HAP-1 (cell line): ENCODE measurements around the gene C1QTNF9.
"Not testable (repeated sequence)": the region's sequence is repeated elsewhere in the genome, so short reads cannot be mapped to it uniquely, and the experiment has no call there.

Source experiments
- DNase-seq, 2 experiments: peaks; one replicate each; pipeline ENCODE4 v3.0.0-alpha.2; 2016 to 2020; ENCODE audit warnings: low spot score in 2 of 2
- H3K27me3 ChIP-seq: fragments of 250-450 bp; sonication (Bioruptor Pico); 2 replicates; pipeline ENCODE4 v1.5.1; 2020; ENCODE audit warnings: low read depth, mild to moderate bottlenecking, moderate library complexity
- H3K36me3 ChIP-seq: fragments of 250-450 bp; sonication (Bioruptor Pico); replicated peaks from 2 replicates; pipeline ENCODE4 v1.5.1; 2020; ENCODE audit warnings: mild to moderate bottlenecking
- H3K4me1 ChIP-seq: fragments of 250-450 bp; sonication (Bioruptor Pico); 2 replicates; pipeline ENCODE4 v1.5.1; 2020; ENCODE audit warnings: mild to moderate bottlenecking
- H3K4me3 ChIP-seq: fragments of 250-450 bp; sonication (Bioruptor Pico); 2 replicates; pipeline ENCODE4 v1.5.1; 2020; ENCODE audit warnings: mild to moderate bottlenecking, moderate library complexity
- H3K9me3 ChIP-seq: fragments of 250-450 bp; sonication (Bioruptor Pico); 2 replicates; pipeline ENCODE4 v1.5.1; 2020; ENCODE audit warnings: mild to moderate bottlenecking, moderate library complexity
- in situ Hi-C: fragments of 300-500 bp; cut with MboI; formaldehyde crosslinking; loops from 3 replicates; pipeline ENCODE4 v1.14.3; 2020; ENCODE audit warnings: low sequenced_read_pairs, inconsistent platforms, mixed read lengths

Gene C1QTNF9

DNA sequence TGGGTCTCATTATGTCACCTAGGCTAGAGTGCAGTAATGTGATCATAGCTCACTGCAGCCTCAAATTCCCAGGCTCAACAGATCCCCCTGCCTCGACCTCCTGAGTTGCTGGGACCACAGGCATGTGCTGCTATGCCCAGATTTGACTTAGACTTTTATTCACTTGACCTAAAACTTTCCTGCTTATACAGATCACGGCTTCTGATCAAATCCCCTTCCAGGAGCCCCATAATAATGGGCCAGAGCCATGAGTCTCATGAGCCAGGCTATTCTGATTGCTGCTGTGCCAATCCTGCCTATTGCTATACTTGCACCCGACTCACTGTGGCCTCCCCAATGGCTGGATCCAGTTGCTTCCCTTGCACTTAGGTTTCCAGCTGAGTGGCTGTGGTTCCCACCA lies 42.0 kb downstream of the C1QTNF9 start:
- H3K36me3 ChIP-seq, result no peaks in the 10 kb centered on the region
- H3K27me3 ChIP-seq, result no peaks in the 10 kb centered on the region
- in situ Hi-C loops, result no loop called here
- H3K9me3 ChIP-seq, result no peaks in the 10 kb centered on the region
- no peak overlapping the region for H3K4me3 ChIP-seq
- DNase-seq, result no peak
- H3K4me1 ChIP-seq, result no peaks in the 10 kb centered on the region

DNA sequence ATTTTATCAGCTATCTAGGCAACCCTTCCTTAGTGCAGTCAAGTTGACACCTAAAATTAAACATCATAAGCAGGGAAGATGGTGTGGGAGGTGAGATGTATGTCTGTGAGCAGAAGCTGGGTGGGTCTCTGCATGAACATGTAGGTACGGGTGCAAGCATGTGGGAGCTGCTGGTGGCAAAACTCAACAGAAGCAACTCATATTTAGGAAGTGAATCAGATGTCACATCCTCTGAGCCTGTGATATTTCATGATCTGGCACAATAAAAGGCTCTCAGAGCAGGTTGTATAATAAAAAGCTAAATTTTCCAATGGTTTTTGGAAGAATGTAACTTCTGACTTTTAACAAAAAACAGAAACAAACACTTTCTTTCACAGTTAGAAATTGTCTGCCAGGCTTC lies 44.4 kb downstream of the C1QTNF9 start:
- in situ Hi-C loops, result no loop called here
- Histone ChIP-seq H3K4me3 (no peak overlapping the region), H3K27me3 (no peaks in the 10 kb centered on the region), H3K36me3 (no peaks in the 10 kb centered on the region), H3K4me1 (no peaks in the 10 kb centered on the region), H3K9me3 (no peaks in the 10 kb centered on the region)
- DNase-seq, result no peak

DNA sequence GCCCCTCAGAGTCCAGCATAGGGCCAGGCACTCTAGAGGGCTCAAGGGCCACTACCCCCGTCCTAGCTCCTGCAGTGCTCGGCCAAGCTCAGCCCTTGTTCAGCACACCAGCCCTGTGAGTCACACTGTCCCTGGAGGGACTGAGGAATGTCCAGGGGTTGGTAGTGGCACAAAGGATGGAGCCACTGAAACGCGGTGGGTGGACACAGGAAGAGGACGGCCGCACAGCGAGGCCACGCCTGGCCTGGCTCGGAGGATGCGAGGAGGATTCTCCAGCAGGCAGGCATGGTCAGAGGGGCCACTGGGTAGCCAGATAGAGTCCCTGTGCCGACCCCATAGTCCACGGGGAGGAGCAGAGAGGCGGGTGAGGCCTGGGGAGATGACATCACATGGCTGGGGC lies 45.7 kb downstream of the C1QTNF9 start:
- DNase-seq, result no peak
- Histone ChIP-seq H3K9me3 (no peaks in the 10 kb centered on the region), H3K4me3 (no peak overlapping the region), H3K4me1 (no peaks in the 10 kb centered on the region), H3K36me3 (no peaks in the 10 kb centered on the region), H3K27me3 (no peaks in the 10 kb centered on the region)
- in situ Hi-C loops, result no loop called here

- no peaks in the 10 kb centered on the region for H3K9me3 ChIP-seq
- no peak for DNase-seq
- no peaks in the 10 kb centered on the region for H3K36me3 ChIP-seq
- no peaks in the 10 kb centered on the region for H3K27me3 ChIP-seq
- H3K4me3 ChIP-seq, result no peak overlapping the region
- H3K4me1 ChIP-seq, result no peaks in the 10 kb centered on the region
- in situ Hi-C loops, result no loop called here
These were observed 46.9 kb downstream of the C1QTNF9 start for GRCh38 chr13:24356270-24356669.

DNA sequence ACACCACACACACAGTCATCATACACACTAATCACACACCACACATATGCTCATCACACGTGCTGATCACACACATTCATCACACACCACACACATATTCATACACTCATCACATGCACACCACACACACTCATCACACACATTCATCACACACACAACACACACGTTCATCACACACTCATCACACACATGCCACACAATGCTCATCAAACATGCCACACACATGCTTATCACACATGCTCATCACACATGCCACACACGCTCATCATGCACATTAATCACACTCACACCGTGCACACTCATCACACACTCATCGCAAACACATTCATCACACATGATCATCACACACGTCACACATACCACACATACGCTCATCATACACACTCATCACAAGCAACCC lies 47.5 kb downstream of the C1QTNF9 start:
- Histone ChIP-seq H3K36me3 (no peaks in the 10 kb centered on the region), H3K4me1 (no peaks in the 10 kb centered on the region), H3K4me3 (no peak overlapping the region), H3K9me3 (no peaks in the 10 kb centered on the region), H3K27me3 (no peaks in the 10 kb centered on the region)
- in situ Hi-C loops, result no loop called here
- no peak for DNase-seq

DNA sequence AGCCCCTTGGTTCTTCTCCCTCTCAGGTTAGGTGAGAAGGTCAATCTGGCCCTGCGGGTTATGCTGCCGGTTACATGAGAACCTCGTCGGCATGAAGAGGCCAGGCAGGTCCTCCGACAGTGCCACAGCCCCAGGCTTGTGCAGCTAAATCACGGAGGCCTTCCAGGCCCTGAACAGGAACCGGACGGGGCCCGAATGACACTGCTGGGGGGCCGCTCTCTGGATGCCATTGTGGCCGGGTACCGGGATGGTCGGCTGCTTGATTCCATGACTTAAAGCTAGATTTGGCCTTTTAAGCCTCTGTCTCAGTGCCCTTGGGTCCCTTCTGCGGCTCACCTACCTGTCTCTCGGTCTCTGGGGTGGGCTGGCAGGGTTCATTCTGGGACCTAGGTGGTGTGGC lies 48.4 kb downstream of the C1QTNF9 start:
- Histone ChIP-seq H3K9me3 (no peaks in the 10 kb centered on the region), H3K27me3 (no peaks in the 10 kb centered on the region), H3K36me3 (no peaks in the 10 kb centered on the region), H3K4me3 (no peak overlapping the region), H3K4me1 (no peaks in the 10 kb centered on the region)
- in situ Hi-C loops, result no loop called here
- DNase-seq, result no peak

DNA sequence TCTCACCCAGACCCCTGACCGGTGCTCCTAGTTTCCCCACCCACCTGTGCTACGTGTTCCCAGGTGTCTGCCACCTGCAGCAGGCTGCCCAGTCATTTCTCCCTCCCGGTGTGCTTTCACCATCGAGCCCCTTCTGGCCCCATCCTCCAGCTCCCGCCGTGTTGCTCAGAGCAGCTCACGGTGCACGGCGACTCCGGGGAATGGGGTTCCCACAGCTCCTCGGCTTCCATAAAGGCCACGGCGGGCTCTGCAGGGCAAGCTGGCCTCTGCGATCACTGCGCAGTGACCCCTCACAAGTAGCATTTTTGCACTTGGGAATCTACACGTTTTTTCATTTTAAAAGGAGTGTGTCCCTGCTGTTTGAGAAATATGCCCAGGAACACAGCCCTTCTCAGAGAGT lies 49.5 kb downstream of the C1QTNF9 start:
- H3K27me3 ChIP-seq, in situ Hi-C loops, DNase-seq, H3K9me3 ChIP-seq, H3K36me3 ChIP-seq, H3K4me3 ChIP-seq, H3K4me1 ChIP-seq: not testable (repeated sequence)

DNA sequence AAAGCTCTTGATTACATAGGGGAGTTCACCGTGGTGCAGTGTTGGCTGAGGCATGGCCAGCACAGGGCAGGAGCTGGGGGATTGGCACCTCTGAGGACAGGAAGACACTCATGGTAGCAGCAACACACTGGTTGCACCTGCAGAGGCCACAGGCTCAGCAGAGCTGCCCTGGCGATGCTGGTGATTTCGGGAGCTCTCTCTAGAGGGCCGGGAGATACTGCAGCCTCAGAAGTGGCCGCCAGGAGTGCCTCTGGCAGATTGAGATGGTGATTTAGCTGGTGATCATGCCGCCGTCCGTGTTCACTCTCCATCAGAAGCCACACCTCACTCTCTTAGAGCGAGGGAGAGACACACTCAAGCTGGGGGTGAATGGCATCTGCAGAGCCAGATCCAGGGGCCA lies 49.9 kb downstream of the C1QTNF9 start:
- H3K4me3 ChIP-seq, H3K9me3 ChIP-seq, H3K36me3 ChIP-seq, in situ Hi-C loops, H3K4me1 ChIP-seq, DNase-seq, H3K27me3 ChIP-seq: not testable (repeated sequence)

- H3K4me1 ChIP-seq, result no peaks in the 10 kb centered on the region
- in situ Hi-C loops, result no loop called here
- DNase-seq, result no peak
These were observed 50.7 kb downstream of the C1QTNF9 start for GRCh38 chr13:24360106-24360505.

GRCh38 chr13:24361113-24361512 lies 51.7 kb downstream of the C1QTNF9 start:
- Histone ChIP-seq H3K36me3 (no peaks in the 10 kb centered on the region), H3K4me3 (no peak overlapping the region), H3K4me1 (no peaks in the 10 kb centered on the region), H3K27me3 (no peaks in the 10 kb centered on the region), H3K9me3 (no peaks in the 10 kb centered on the region)
- DNase-seq, result no peak
- in situ Hi-C loops, result no loop called here

More at GRCh38 chr13:24360106-24360505, 50.7 kb downstream of the C1QTNF9 start:
- Histone ChIP-seq H3K4me3 (no peak overlapping the region), H3K36me3 (no peaks in the 10 kb centered on the region), H3K9me3 (no peaks in the 10 kb centered on the region), H3K27me3 (no peaks in the 10 kb centered on the region)

- Histone ChIP-seq H3K9me3 (no peaks in the 10 kb centered on the region), H3K27me3 (no peaks in the 10 kb centered on the region), H3K4me3 (no peak overlapping the region), H3K36me3 (no peaks in the 10 kb centered on the region), H3K4me1 (no peaks in the 10 kb centered on the region)
- no peak for DNase-seq
- in situ Hi-C loops, result no loop called here
These were observed 52.5 kb downstream of the C1QTNF9 start for GRCh38 chr13:24361852-24362366.

DNA sequence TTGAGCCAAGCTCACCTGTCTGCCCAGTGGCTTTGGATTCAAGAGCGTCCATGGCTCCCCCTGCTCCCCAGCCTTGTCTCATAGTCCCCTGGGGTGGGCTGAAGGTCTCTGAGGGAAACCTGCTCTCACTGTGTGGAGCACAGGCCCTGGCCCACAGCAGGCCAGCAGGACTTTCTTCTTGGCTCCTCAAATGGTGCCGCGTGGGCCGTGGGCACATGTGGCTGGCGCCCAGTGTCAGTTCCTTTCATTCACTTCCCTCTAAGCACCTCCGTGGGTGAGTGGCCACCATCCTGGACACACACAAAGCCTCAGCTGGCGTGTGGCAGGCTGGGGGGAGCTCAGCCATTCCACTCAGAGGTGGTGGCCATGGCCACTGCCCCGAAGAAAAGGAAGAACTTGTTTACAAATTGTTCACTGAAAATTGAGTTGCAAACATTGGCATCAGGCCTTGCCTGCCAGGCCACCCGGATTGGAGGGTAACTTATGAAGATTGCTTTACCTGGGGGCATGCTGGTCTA lies 53.1 kb downstream of the C1QTNF9 start:
- Histone ChIP-seq H3K4me3 (no peak overlapping the region), H3K27me3 (no peaks in the 10 kb centered on the region), H3K4me1 (no peaks in the 10 kb centered on the region), H3K36me3 (no peaks in the 10 kb centered on the region), H3K9me3 (no peaks in the 10 kb centered on the region)
- in situ Hi-C loops, result no loop called here
- DNase-seq, result no peak

GRCh38 chr13:24365191-24365590 lies 55.8 kb downstream of the C1QTNF9 start:
- Histone ChIP-seq H3K4me3 (no peak overlapping the region), H3K9me3 (no peaks in the 10 kb centered on the region), H3K36me3 (no peaks in the 10 kb centered on the region), H3K27me3 (no peaks in the 10 kb centered on the region), H3K4me1 (no peaks in the 10 kb centered on the region)
- no peak for DNase-seq
- in situ Hi-C loops, result no loop called here

DNA sequence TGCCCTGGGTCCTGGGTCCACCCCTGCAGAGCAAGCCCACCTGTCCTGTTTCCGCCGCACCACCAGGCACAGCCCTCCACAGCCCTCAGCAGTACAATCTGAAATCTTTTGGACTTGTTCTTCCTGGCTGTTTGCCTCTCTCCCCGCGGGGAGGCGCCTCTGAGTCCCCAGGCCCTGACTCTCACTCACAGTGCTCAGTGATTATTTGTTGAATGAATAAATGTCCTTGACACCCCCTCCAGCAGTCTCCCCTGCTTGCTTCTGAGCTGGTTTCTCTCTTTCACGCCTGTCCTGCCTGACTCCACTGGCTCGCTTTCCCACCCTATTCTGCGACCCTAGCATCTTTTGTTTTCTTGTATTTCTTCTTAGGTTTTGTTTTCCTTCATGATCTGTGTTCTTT lies 56.9 kb downstream of the C1QTNF9 start:
- H3K9me3 ChIP-seq, H3K27me3 ChIP-seq, H3K36me3 ChIP-seq, DNase-seq, H3K4me1 ChIP-seq, H3K4me3 ChIP-seq, in situ Hi-C loops: not testable (repeated sequence)

DNA sequence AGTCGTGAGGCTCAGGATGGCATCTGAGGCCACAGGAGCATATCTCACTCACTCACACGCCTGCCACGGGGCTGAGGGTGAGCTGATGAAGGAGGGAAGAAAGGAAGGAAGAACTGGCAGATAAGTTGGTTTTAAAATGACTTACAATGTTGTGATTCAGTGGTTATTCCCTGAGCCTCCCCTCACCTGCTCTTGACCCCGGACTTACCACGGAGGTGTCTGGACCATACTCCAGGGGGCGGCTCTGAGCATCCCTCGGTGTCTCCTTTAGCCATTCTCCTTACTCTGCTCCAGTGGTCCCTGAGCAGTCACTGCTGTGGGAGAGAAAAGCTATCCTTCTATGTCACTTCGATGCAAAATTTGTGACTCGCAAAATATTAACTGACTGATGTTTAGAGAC lies 61.9 kb downstream of the C1QTNF9 start:
- H3K9me3 ChIP-seq, H3K4me1 ChIP-seq, H3K36me3 ChIP-seq, H3K4me3 ChIP-seq, H3K27me3 ChIP-seq, in situ Hi-C loops, DNase-seq: not testable (repeated sequence)
